Osteoblast (primary cell): Measurements from ENCODE around the gene UBE2F. TPM values are rescaled to one million over a fixed set of nuclear protein-coding genes. Genes with fewer than 3 reads are reported as not detected.
"Not testable (repeated sequence)": the region's sequence is repeated elsewhere in the genome, so short reads cannot be mapped to it uniquely, and the experiment has no call there.

Experiments used
- DNase-seq: peaks from one replicate; pipeline ENCODE4 v3.0.0; 2011; ENCODE audit warnings: low spot score, mixed read lengths; ENCODE audit not compliant: insufficient read length; ENCODE audit errors: missing footprints
- H2AFZ ChIP-seq: 2 replicates; pipeline ENCODE4 v1.6.0; 2011; ENCODE audit warnings: mild to moderate bottlenecking, low read length
- H3K27ac ChIP-seq: 2 replicates; pipeline ENCODE4 v1.5.1; 2011; ENCODE audit warnings: mild to moderate bottlenecking, low read depth, low read length, moderate library complexity
- H3K27me3 ChIP-seq: 2 replicates; pipeline ENCODE4 v1.6.0; 2012; ENCODE audit warnings: mild to moderate bottlenecking, control low read depth, inconsistent platforms, low read length, moderate library complexity; ENCODE audit not compliant: insufficient read depth
- H3K36me3 ChIP-seq: 2 replicates; pipeline ENCODE4 v1.5.1; 2011; ENCODE audit warnings: mild to moderate bottlenecking, low read length, control low read depth, moderate library complexity; ENCODE audit not compliant: insufficient read depth
- H3K4me1 ChIP-seq: 2 replicates; pipeline ENCODE4 v1.5.1; 2011; ENCODE audit warnings: mild to moderate bottlenecking, low read length, control low read depth, moderate library complexity; ENCODE audit not compliant: insufficient read depth
- H3K4me2 ChIP-seq: 2 replicates; pipeline ENCODE4 v1.6.0; 2011; ENCODE audit warnings: mild to moderate bottlenecking, low read length; ENCODE audit not compliant: insufficient read depth
- H3K4me3 ChIP-seq: fragments of 200-600 bp; sonication (generic); 3 replicates; pipeline ENCODE4 v1.5.1; 2012; ENCODE audit warnings: mild to moderate bottlenecking, low read length, inconsistent platforms; ENCODE audit not compliant: insufficient read depth
- H3K79me2 ChIP-seq: 2 replicates; pipeline ENCODE4 v1.6.0; 2012; ENCODE audit warnings: mild to moderate bottlenecking, low read length, control low read depth, inconsistent platforms; ENCODE audit not compliant: insufficient read depth
- H3K9me3 ChIP-seq: 2 replicates; pipeline ENCODE4 v1.5.1; 2011; ENCODE audit warnings: low read depth, low read length, control low read depth
- H4K20me1 ChIP-seq: 2 replicates; pipeline ENCODE4 v1.6.0; 2012; ENCODE audit warnings: mild to moderate bottlenecking, low read length, control low read depth; ENCODE audit not compliant: insufficient read depth
- CTCF ChIP-seq: IDR thresholded peaks from 2 replicates; pipeline ENCODE4 v1.5.1; 2011; ENCODE audit warnings: mild to moderate bottlenecking, low read depth, low read length, moderate library complexity; ENCODE audit errors: extremely low read depth
- total RNA-seq: library from RNA; depleted of rRNA; stranded (reverse); fragments of >200 nt; gene quantifications from 2 replicates; pipeline ENCODE4 v1.2.3, GENCODE V29; 2012

Gene UBE2F
- total RNA-seq, 1 donor = 39.8 TPM

DNA sequence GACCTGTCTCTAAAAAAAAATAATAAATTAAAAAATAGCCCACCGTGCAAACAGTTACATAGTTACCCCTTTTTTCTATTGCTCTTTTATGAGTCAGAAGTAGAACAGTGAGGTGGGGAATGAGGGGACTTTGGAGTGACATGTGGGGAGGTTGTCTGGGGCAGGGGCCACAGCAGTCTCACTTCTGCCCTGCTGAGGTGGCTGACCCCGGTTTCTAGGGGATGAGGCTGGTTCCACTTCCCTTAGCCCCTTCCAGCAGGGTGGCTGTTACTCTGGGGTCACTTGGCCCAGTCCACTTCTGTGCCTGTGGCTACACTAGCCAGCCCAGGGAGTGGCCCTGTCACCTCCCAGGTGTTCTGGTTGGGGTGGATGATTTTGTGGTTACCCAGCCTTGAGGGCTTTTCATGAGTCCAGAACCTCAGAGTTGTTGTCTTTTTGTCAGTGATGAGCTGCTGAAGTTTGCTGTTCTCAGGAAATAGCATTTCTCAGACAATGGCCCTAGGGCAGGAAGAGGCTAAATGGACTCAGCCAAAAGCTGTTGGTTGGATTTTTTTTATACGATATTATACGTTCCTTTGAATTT is 66.0 kb downstream of the UBE2F start:
- H3K9me3 ChIP-seq = no peaks in the 10 kb centered on the region
- H3K27me3 ChIP-seq = no peaks in the 10 kb centered on the region
- no peaks in the 10 kb centered on the region for H3K79me2 ChIP-seq
- peaks cover 45% of the 10 kb centered on the region for H3K36me3 ChIP-seq
- TF ChIP-seq CTCF = no peak
- H3K4me3 ChIP-seq = no peak overlapping the region
- H3K4me1 ChIP-seq = no peaks in the 10 kb centered on the region
- no peak for DNase-seq
- no peak overlapping the region for H3K27ac ChIP-seq
- no peak overlapping the region for H3K4me2 ChIP-seq
- H4K20me1 ChIP-seq = no peaks in the 10 kb centered on the region
- no peak overlapping the region for H2AFZ ChIP-seq

DNA sequence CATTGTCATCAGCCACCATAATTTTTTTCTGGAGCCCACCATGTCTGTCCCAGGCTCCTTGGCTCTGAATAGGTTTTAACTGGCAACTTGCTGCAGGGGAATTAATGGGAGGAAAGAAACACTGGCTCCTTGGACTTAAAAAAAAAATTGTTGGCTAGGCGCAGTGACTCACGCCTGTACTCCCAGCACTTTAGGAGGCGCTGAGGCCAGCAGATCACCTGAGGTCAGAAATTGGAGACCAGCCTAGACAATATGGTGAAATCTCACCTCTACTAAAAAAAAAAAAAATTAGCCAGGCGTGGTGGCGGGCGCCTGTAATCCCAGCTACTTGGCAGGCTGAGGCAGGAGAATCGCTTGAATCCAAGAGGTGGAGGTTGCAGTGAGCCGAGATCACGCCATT is 67.2 kb downstream of the UBE2F start:
- not testable (repeated sequence) for H3K27me3 ChIP-seq, H3K9me3 ChIP-seq, H3K4me3 ChIP-seq, H3K79me2 ChIP-seq, H3K27ac ChIP-seq, H3K4me1 ChIP-seq, DNase-seq, H3K4me2 ChIP-seq, H2AFZ ChIP-seq, H4K20me1 ChIP-seq
- peaks cover 52% of the 10 kb centered on the region for H3K36me3 ChIP-seq

GRCh38 chr2:238038203-238038602 is 71.4 kb downstream of the UBE2F start:
- no peak overlapping the region for H3K27ac ChIP-seq
- H3K4me1 ChIP-seq = peaks cover 4% of the 10 kb centered on the region
- H3K4me3 ChIP-seq = no peak overlapping the region
- H3K9me3 ChIP-seq = no peaks in the 10 kb centered on the region
- H2AFZ ChIP-seq = no peak overlapping the region
- H3K4me2 ChIP-seq = no peak overlapping the region
- H4K20me1 ChIP-seq = no peaks in the 10 kb centered on the region
- TF ChIP-seq CTCF = no peak
- H3K79me2 ChIP-seq = no peaks in the 10 kb centered on the region
- H3K27me3 ChIP-seq = no peaks in the 10 kb centered on the region
- H3K36me3 ChIP-seq = peaks cover 43% of the 10 kb centered on the region
- no peak for DNase-seq

DNA sequence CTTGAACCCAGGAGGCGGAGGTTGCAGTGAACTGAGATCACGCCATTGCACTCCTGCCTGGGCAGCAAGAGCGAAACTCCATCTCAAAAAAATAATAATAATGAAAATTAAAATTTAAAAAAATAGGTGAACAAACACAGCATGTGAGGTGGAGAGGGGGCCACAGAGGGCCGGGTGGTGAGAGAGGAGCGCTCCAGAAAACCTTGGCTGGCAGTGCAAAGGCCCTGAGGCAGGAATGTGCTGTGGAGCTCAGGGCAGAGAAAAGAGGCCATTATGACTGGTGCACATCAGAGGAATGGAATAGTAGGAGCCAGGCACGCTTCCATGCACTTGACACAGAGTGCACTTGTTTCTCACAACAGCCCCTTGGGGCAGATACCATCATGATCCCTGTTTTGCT is 72.3 kb downstream of the UBE2F start:
- H3K27me3 ChIP-seq = no peaks in the 10 kb centered on the region

More for the DNA sequence above, 72.3 kb downstream of the UBE2F start:
- Histone ChIP-seq H3K4me3 (no peak overlapping the region), H3K4me1 (peaks cover 4% of the 10 kb centered on the region), H3K4me2 (no peak overlapping the region), H2AFZ (no peak overlapping the region), H3K9me3 (no peaks in the 10 kb centered on the region), H3K79me2 (no peaks in the 10 kb centered on the region), H4K20me1 (no peaks in the 10 kb centered on the region), H3K27ac (no peak overlapping the region), H3K36me3 (peaks cover 46% of the 10 kb centered on the region)
- DNase-seq = no peak
- no peak for TF ChIP-seq CTCF
